Peyer's patch (tissue), 4 donors: ENCODE data around the gene CDH4.

Source experiments
- CTCF ChIP-seq, 6 experiments: fragments of 450-650 bp in 4 of 6; fragments of 200-600 bp in 2 of 6; sonication (generic) in 1 of 6; IDR thresholded peaks; one replicate each; pipeline ENCODE4 v1.5.1; 2017 to 2019; ENCODE audit warnings: antibody characterized with exemption in 6 of 6, mild to moderate bottlenecking in 3 of 6, moderate library complexity in 1 of 6
- POLR2A ChIP-seq, 2 donors: fragments of 450-650 bp; IDR thresholded peaks; one replicate each; pipeline ENCODE4 v1.5.1; 2017; ENCODE audit warnings: antibody characterized with exemption in 2 of 2, mild to moderate bottlenecking in 2 of 2, moderate library complexity in 2 of 2

- TF ChIP-seq CTCF (IDR thresholded peaks at IDR 0.05) (no peak), POLR2A (IDR thresholded peaks at IDR 0.05) (no peak)
Observed at GRCh38 chr20:61464307-61465303, 212.5 kb downstream of the CDH4 start.
